ENCODE results near the gene NOS3. TPM values are rescaled to one million over a fixed set of nuclear protein-coding genes. Genes with fewer than 3 reads are reported as not detected.

The NOS3 gene
- total and polyA plus RNA-seq, 9 of the 15 experiments (the other 6 are each of a cell fraction or from before 2014, with no cell fraction given): 1.1 to 121 (median 23.6) TPM

DNA sequence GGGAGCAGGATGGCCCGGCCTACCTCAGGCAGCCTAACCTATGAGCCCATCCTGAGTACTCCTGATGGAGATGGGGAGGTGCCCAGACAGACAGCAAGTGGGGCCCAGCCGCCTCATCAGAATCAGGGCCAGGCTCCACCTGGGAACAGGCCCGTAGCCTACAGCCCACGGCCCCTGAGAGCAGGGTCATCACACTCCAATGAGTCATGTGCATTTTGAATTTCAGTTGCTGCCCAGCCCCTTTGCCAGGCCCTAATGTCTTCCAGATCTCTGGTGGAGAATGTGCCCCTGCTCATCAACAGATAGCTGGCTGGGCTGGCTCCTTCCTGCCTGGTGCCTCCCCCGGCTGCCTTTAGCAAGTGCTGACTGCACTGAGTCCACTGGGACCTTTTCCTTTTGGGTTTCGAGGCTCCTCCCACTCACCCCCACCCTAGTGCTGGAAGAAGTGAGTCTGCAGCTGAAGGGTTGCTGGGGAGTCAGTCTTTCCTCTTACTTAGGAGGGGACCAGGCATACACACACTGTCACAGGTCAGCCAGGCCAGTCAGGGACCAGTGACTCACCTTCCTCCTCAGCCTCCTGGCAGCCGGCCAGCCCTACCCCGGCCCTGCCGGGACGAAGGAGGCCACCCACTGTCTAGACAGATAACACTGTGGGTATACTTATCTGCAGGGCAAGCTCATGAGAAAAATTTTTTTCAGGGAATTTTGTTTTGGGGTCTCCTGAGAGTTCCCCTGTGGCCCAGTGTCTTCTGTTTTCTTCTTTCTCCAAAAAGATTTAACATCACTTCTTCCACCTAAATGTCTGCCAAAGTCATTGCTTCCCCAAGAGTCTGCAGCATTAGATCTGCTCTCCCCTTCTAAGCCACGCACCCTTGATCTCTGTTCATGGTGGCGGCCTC is 48.4 kb downstream of the NOS3 start (continued):
- TF ChIP-seq SMARCB1 (IDR thresholded peaks at IDR 0.05; ENCODE audit: insufficient read length, low read depth) (peak; percentile 92), ZNF133 (CRISPR knock-in tag; IDR thresholded peaks at IDR 0.05) (no peak), HNRNPUL1 (IDR thresholded peaks at IDR 0.05; ENCODE audit: low read length) (no peak), THRAP3 (IDR thresholded peaks at IDR 0.05; ENCODE audit: borderline replicate concordance) (no peak), ARID1B (IDR thresholded peaks at IDR 0.05) (peak; percentile 99), ZSCAN32 (CRISPR knock-in tag; IDR thresholded peaks at IDR 0.05) (peak; percentile 36; the same call in 1 of the 2 replicates), ZNF583 (CRISPR knock-in tag; IDR thresholded peaks at IDR 0.05) (no peak), CCAR2 (IDR thresholded peaks at IDR 0.05; ENCODE audit: low read depth, low read length) (no peak), MYBL2 (IDR thresholded peaks at IDR 0.05; ENCODE audit: low read depth) (no peak; the same call in 1 of the 2 replicates), MYBL2 (CRISPR knock-in tag; IDR thresholded peaks at IDR 0.05; ENCODE audit: borderline replicate concordance) (no peak), FOXA3 (CRISPR knock-in tag; conservative IDR thresholded peaks at IDR 0.05 in 1 of 2, IDR thresholded peaks at IDR 0.05 in 1 of 2) (no peak), RBM25 (IDR thresholded peaks at IDR 0.05; ENCODE audit: low read depth, low read length, severe bottlenecking) (no peak), SAFB2 (IDR thresholded peaks at IDR 0.05; ENCODE audit: borderline replicate concordance, low read depth, low read length, severe bottlenecking) (no peak), RAD21 (CRISPR knock-in tag; conservative IDR thresholded peaks at IDR 0.05 in 1 of 2, IDR thresholded peaks at IDR 0.05 in 1 of 2) (peak in 1 of 2 experiments; percentile 28; a peak in 3 of 4 replicates), ZNF668 (CRISPR knock-in tag; IDR thresholded peaks at IDR 0.05) (0 out of 2 replicates have a peak, but pooled peaks have one; percentile 40), ZNF79 (CRISPR knock-in tag; IDR thresholded peaks at IDR 0.05; ENCODE audit: low read depth) (0 out of 2 replicates have a peak, but pooled peaks have one; percentile 51), PHB (CRISPR knock-in tag; IDR thresholded peaks at IDR 0.05) (no peak), SRSF9 (IDR thresholded peaks at IDR 0.05; ENCODE audit: borderline replicate concordance, low read depth, low read length) (no peak), ZNF184 (CRISPR knock-in tag; IDR thresholded peaks at IDR 0.05) (no peak), HMG20A (CRISPR knock-in tag; conservative IDR thresholded peaks at IDR 0.05) (no peak), ZNF23 (CRISPR knock-in tag; IDR thresholded peaks at IDR 0.05) (no peak), HDAC1 (IDR thresholded peaks at IDR 0.05) (peak in 1 of 2 experiments; percentile 42; a peak in 2 of 4 replicates), ZNF3 (CRISPR knock-in tag; IDR thresholded peaks at IDR 0.05) (no peak), ZKSCAN1 (IDR thresholded peaks at IDR 0.05; ENCODE audit: low read depth, low read length) (no peak), NR2C2 (CRISPR knock-in tag; IDR thresholded peaks at IDR 0.05) (no peak), NR2C2 (tag; IDR thresholded peaks at IDR 0.05) (peak; percentile 69; the same call in 1 of the 2 replicates)
- TF ChIP-seq, protein P1, sequence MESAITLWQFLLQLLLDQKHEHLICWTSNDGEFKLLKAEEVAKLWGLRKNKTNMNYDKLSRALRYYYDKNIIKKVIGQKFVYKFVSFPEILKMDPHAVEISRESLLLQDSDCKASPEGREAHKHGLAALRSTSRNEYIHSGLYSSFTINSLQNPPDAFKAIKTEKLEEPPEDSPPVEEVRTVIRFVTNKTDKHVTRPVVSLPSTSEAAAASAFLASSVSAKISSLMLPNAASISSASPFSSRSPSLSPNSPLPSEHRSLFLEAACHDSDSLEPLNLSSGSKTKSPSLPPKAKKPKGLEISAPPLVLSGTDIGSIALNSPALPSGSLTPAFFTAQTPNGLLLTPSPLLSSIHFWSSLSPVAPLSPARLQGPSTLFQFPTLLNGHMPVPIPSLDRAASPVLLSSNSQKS (CRISPR knock-in tag; IDR thresholded peaks at IDR 0.05): no peak
- TF ChIP-seq, protein P2, sequence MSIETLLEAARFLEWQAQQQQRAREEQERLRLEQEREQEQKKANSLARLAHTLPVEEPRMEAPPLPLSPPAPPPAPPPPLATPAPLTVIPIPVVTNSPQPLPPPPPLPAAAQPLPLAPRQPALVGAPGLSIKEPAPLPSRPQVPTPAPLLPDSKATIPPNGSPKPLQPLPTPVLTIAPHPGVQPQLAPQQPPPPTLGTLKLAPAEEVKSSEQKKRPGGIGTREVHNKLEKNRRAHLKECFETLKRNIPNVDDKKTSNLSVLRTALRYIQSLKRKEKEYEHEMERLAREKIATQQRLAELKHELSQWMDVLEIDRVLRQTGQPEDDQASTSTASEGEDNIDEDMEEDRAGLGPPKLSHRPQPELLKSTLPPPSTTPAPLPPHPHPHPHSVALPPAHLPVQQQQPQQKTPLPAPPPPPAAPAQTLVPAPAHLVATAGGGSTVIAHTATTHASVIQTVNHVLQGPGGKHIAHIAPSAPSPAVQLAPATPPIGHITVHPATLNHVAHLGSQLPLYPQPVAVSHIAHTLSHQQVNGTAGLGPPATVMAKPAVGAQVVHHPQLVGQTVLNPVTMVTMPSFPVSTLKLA (conservative IDR thresholded peaks at IDR 0.05): peak in 1 of 2 experiments; percentile 85; a peak in 2 of 4 replicates

Measured in K562 (cell line).